ENCODE measurements around the gene RET. TPM values are rescaled to one million over a fixed set of nuclear protein-coding genes. Genes with fewer than 3 reads are reported as not detected.

The RET gene
- total RNA-seq, 4 donors from 2014 or later, result 0.20 to 8.5 (median 0.70) TPM

DNA sequence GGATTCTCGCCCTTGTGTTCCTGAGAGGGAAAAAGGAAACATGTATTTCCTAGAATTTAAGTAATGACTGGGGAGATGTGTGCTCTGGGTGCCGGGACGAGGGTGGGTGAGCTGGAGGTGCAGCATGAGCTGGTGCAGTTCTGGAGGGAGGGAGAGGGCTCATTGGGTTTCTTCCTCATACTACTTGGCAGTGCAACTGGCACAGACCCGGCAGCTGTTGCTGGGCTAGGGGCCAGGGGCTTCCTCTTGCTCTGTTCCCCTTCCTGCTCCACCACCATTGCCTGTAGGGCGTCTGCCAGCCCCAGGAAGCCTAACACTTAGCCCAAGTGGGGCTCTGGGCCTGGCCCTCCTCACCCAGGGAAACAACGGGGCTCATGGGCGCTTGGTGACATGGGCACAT lies 5.9 kb downstream of the RET start:
- Histone ChIP-seq H3K27me3 (peaks cover 0 to 42% of the 10 kb centered on the region in 2 donors), H3K9me3 (no peaks in the 10 kb centered on the region), H3K36me3 (no peaks in the 10 kb centered on the region), H3K27ac (no peak overlapping the region), H3K4me3 (no peak overlapping the region), H3K4me1 (peaks cover 0 to 6% (median 0%) of the 10 kb centered on the region in 4 donors)
- TF ChIP-seq CTCF (IDR thresholded peaks at IDR 0.05) (no peak), POLR2A (IDR thresholded peaks at IDR 0.05) (no peak)
- DNase-seq (ENCODE audit: low spot score in 2 of 2), result no peak
- WGBS, 2 donors, result 60 to 68% methylated on average over 5 to 6 of the region's 7 CpGs

DNA sequence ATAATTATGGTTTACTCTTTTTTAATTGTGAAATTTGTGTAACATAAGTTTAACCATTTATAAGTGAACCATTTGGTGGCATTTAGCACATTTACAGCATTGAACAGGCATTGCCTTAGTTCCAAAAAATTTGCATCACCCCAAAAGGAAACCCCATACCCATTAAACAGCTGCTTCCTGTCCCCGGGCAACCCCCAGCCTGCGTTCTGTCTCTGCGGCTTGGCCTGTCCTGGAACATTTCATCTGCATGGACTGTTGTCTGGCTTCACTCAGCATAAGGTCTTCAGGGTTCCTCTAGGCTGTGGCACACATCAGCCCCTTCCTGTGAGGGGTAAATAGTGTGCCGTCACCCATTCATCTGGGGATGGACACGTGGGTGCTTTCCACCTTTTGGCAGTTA lies 6.9 kb downstream of the RET start:
- no peak for TF ChIP-seq EP300 (IDR thresholded peaks at IDR 0.05)
- TF ChIP-seq CTCF (IDR thresholded peaks at IDR 0.05), result no peak
- no peak for TF ChIP-seq POLR2A (IDR thresholded peaks at IDR 0.05)
- H3K4me1 ChIP-seq, result no peaks in the 10 kb centered on the region
- H3K4me3 ChIP-seq, result no peak overlapping the region
- 51 to 52% methylated on average over 5 of the region's 5 CpGs for WGBS, 2 donors
- no peaks in the 10 kb centered on the region for H3K9me3 ChIP-seq
- no peaks in the 10 kb centered on the region for H3K36me3 ChIP-seq
- no peak for DNase-seq (ENCODE audit: low spot score in 2 of 2)
- no peak overlapping the region for H3K27ac ChIP-seq
- peaks cover 0 to 32% of the 10 kb centered on the region in 2 donors for H3K27me3 ChIP-seq

DNA sequence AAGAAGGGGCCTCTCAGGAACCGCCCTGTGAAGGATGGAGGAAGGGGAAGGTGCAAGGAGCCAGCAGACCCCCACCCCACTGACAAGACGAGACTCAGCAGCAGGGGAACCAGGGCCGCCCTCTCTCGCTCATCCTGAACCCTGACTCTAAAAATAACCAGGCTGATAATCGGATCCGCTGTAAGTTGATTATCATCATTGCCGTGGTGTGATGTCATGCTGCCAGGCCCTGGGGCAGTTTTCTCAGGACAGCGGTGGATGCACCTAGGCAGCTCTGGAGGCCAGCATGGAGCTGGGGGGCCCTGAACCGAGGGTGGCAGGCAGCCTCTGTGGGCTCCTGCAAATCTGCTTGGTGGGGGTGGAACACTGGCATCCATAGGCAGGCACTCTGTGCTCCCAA lies 7.9 kb downstream of the RET start:
- no peaks in the 10 kb centered on the region for H3K36me3 ChIP-seq
- H3K27ac ChIP-seq, result no peak overlapping the region
- H3K4me1 ChIP-seq, result no peaks in the 10 kb centered on the region
- H3K9me3 ChIP-seq, result no peaks in the 10 kb centered on the region
- 42 to 75% methylated on average over 7 to 9 of the region's 9 CpGs for WGBS, 2 donors
- no peak overlapping the region for H3K4me3 ChIP-seq
- H3K27me3 ChIP-seq, result peaks cover 0 to 21% of the 10 kb centered on the region in 2 donors
- TF ChIP-seq POLR2A (IDR thresholded peaks at IDR 0.05), result no peak
- no peak for TF ChIP-seq EP300 (IDR thresholded peaks at IDR 0.05)
- no peak for TF ChIP-seq CTCF (IDR thresholded peaks at IDR 0.05)
- no peak for DNase-seq (ENCODE audit: low spot score in 2 of 2)

DNA sequence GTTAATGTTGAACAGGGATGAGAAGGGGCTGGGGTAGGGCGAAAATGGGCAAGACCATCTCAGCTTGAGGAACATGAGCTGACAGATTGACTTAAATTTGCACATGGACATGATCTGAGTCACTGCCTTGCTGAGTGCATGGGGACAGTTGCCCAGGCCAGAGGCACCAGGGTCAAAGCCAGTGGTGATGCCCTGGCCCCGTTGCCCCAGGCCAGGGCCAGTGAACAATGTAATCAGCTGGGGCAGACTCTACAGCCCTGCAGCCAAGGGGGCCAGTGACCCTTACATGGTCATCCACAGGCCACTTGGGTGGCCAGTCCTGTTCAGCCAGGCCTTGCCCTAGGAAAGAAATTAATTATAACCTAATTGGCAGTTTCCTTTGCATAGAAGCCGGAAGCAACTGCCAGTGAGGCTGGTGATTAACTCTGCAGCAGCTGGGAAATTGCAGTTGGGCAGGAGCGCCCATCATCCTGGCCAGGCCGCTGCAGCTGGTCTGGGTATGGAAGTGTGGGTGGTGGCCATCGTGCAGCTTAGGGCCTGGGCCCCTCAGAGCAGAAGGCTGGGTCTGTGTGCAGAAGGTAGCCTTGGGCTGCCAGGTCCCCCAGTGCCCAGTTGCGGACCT lies 9.6 kb downstream of the RET start:
- peaks cover 0 to 13% of the 10 kb centered on the region in 2 donors for H3K27me3 ChIP-seq
- no peak for DNase-seq (ENCODE audit: low spot score in 2 of 2)

DNA sequence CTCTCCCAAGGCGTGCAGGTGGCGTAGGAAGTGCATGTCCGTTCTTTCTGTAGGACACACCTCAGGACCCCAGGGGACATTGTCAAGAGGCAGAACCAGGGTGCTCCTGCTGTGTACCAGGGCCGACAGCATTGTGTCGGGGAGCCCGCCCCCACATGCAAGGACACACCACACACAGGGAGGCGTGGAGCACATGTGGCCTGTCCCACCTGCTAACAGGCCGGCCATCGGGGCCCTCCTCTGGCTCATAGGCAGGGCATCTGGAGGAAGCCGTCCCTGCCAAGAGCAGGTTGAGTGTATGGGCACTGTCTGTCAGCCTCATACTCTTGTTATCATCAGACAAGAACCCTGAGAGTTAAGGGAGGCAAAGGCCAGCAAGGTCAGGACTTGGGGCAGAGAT lies 12.7 kb downstream of the RET start:
- no peaks in the 10 kb centered on the region for H3K36me3 ChIP-seq
- no peak for TF ChIP-seq EP300 (IDR thresholded peaks at IDR 0.05)
- TF ChIP-seq CTCF (IDR thresholded peaks at IDR 0.05), result no peak
- no peak for TF ChIP-seq POLR2A (IDR thresholded peaks at IDR 0.05)
- H3K9me3 ChIP-seq, result no peaks in the 10 kb centered on the region
- 83 to 90% methylated on average over 6 of the region's 10 CpGs for WGBS, 2 donors
- no peak for DNase-seq (ENCODE audit: low spot score in 2 of 2)
- H3K4me3 ChIP-seq, result no peak overlapping the region
- H3K4me1 ChIP-seq, result no peaks in the 10 kb centered on the region
- H3K27ac ChIP-seq, result no peak overlapping the region
- no peaks in the 10 kb centered on the region for H3K27me3 ChIP-seq

More for the DNA sequence above, 9.6 kb downstream of the RET start:
- Histone ChIP-seq H3K4me3 (no peak overlapping the region), H3K4me1 (no peaks in the 10 kb centered on the region), H3K27ac (no peak overlapping the region), H3K36me3 (no peaks in the 10 kb centered on the region), H3K9me3 (no peaks in the 10 kb centered on the region)
- TF ChIP-seq EP300 (IDR thresholded peaks at IDR 0.05) (no peak), POLR2A (IDR thresholded peaks at IDR 0.05) (no peak), CTCF (IDR thresholded peaks at IDR 0.05) (no peak)
- 61 to 62% methylated on average over 6 to 7 of the region's 7 CpGs for WGBS, 2 donors

All from tibial nerve (tissue), 4 donors.